GM04504 (cell line): ENCODE data around the gene ABCD2.
"Not testable (repeated sequence)": the region's sequence is repeated elsewhere in the genome, so short reads cannot be mapped to it uniquely, and the experiment has no call there.

Experiments used
- DNase-seq: peaks from one replicate; pipeline ENCODE4 v3.0.0-alpha.2; 2012; ENCODE audit warnings: low read depth

The ABCD2 gene

DNA sequence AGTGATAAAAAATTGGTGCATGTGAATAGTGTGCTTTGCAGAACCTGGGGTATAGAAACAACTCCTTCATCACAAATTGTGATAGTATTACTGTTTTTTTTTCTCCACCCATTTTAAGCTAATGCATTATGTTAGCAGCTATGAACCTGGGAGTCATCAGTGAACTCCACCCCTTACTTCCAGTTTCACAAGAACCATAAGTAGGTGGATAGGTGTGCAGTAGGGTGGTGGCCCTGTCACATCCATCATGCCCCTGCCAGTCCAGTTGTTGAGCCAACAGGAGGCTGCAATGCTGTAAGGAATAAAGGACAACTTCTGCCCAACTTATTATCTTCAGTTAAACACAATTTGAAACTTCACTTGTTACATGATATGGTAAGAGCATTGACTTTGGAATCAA, 85.7 kb downstream of the ABCD2 start:
- no peak for DNase-seq

DNA sequence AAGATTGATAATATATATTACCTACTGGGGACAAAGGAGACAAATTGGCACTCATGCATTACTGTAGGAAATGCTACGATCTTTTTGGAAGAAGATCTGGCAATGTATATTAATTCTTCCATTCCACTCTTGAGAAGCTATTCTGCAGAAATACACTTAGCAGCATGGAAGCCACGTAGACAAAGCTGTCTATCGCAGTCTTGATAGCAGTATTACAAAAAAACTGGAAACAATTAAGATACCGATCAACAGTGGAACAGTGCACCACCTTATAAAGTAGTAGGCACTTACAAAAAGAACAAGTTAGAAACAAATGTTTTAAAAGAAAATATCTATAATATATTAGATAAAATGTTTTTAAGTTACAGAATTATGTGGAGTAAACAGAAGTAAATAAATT, 87.2 kb downstream of the ABCD2 start:
- no peak for DNase-seq

DNA sequence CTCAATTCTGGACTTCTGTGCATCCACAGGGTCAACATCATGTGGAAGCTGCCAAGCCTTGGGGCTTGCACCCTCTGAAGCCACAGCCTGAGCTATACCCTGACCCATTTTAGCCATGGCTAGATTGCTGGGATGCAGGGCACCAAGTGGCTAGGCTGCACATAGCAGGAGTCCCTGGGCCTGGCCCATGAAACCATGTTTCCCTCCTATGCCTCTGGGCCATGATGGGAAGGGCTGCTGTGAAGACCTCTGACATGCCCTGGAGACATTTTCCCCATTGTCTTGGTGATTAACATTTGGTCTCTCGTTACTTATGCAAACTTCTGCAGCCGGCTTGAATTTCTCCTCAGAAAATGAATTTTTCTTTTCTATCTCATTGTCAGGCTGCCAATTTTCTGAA, 92.6 kb downstream of the ABCD2 start:
- DNase-seq, result no peak

- DNase-seq, result not testable (repeated sequence)
These were observed 97.4 kb downstream of the ABCD2 start for GRCh38 chr12:39522167-39522566.

DNA sequence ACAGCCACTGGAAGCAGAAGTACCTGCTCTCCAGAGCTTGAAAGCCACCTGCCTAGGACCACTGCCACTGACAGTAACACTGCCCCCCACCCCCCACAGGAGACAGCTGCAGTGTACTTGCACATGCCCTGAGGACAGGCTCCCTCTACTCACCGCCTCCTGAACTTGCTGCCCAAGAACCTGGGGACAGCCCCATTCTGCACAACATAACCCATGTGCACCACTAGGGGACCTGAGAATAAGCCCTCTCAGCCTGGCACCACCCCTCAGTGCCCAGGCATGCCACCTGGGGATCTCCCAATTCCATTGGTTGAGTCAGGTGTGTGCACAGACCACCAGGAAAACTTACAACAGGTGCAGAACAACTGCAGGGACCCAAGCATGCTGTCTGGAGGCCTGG, 109.6 kb downstream of the ABCD2 start:
- DNase-seq, result no peak

DNA sequence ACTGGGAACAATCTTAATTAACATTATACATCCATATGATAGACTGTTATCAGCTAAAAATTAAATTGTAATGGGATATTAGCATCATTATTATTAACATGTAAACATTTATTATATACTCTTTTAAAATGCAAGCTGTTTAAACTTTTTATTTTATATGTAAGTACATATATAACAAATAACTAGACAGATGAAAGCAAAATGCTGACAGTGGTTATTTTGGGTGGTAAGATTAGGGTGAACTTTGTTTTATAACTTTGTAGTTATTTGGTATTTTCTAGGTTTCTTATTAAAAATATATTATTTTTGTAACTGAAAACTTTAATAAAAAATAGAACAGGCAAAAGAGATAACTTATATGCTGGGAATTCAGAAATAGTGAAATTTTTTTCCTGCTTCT, 114.0 kb downstream of the ABCD2 start:
- no peak for DNase-seq

DNA sequence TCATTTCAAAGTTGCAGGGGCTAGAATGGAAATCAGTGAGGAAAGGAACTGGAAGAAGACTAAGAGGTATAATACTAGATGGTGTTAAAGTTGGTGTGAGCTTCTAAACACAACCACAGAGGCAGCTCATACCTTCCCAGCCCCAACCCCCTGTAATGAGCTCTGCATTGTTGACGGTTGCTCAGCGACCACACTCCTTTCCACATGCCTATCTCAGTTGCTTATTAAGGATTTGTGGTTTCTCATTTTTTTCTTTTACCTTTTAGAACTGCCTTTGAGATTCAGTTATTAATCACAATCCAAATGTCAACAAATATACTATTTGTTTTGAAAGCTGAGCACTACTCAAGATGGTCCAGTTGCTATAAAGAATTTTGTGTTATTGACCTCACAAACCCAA, 114.6 kb downstream of the ABCD2 start:
- DNase-seq, result no peak

DNA sequence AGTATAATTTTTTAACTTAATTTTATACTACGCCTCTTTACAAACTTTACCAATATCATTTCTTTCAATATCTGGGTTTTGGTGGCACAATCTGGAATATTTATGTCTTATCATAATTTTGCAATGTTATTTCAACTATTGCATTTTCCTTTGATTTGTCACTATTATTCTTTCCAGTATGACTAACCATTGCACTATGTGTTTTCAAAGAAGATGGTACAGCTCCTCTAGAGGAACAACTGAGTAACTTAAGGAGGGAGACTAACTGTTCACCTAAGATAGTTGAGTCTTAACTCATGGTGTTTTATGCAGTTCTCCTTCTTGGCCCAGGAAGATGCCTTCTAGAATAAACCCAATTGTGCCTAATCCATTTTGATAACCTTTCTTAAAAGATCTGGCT, 116.2 kb downstream of the ABCD2 start:
- no peak for DNase-seq

DNA sequence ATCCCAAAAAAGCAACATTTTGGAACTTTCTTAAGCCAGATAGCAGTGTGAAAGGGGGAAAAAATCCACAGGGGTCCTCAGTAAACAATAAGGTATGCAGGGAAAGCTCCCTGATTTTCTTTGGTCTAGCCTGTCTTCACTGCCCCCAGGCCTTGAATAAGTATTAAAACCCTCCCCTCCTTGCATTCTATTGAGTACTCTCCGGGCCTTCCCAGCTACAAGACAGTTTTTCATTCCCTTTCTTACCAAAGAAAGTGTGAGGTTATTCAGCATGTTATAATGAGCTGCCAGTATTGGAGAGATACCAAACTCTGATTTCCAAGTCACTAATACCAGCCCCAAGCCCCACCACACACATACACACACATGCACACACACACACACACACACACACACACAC, 116.9 kb downstream of the ABCD2 start:
- DNase-seq, result no peak
